ENCODE results near the gene TMEM125. TPM values are rescaled to one million over a fixed set of nuclear protein-coding genes. Genes with fewer than 3 reads are reported as not detected.

Gene TMEM125
- total RNA-seq, 1 donor from 2014 or later, result 0.64 TPM

- Histone ChIP-seq H3K4me1 (ENCODE audit: insufficient read depth, low read length) (peaks cover 7% of the 10 kb centered on the region), H3K27ac (ENCODE audit: low read depth, low read length) (no peak overlapping the region), H3K4me3 (ENCODE audit: insufficient read depth, low read depth, low read length) (no peak overlapping the region), H3K4me2 (ENCODE audit: low read length) (no peak overlapping the region), H3K36me3 (ENCODE audit: insufficient read depth, low read length) (no peaks in the 10 kb centered on the region), H4K20me1 (ENCODE audit: insufficient read depth, low read length) (no peaks in the 10 kb centered on the region), H3K9me3 (ENCODE audit: insufficient read depth, low read depth, low read length) (no peaks in the 10 kb centered on the region), H2AFZ (ENCODE audit: low read depth, low read length) (no peak overlapping the region), H3K79me2 (ENCODE audit: insufficient read depth, low read length) (no peaks in the 10 kb centered on the region), H3K9ac (ENCODE audit: low read length) (no peak overlapping the region), H3K27me3 (ENCODE audit: insufficient read depth, low read length) (peaks cover 5% of the 10 kb centered on the region)
- TF ChIP-seq CTCF (IDR thresholded peaks at IDR 0.05; ENCODE audit: insufficient read depth, low read depth, low read length) (no peak), EZH2 (IDR thresholded peaks at IDR 0.05; ENCODE audit: insufficient read depth, low read length) (no peak)
- no peak overlapping the region for H3K4me3 Mint-ChIP-seq (ENCODE audit: unreplicated experiment)
- peaks cover 13% of the 10 kb centered on the region for H3K27me3 Mint-ChIP-seq (ENCODE audit: low read depth, unreplicated experiment)
- peaks cover 5% of the 10 kb centered on the region for H3K9me3 Mint-ChIP-seq (ENCODE audit: unreplicated experiment)
- no peak for FAIRE-seq
- no peak for DNase-seq (ENCODE audit: low read depth)
- peaks cover 4% of the 10 kb centered on the region for H3K4me1 Mint-ChIP-seq (ENCODE audit: low read depth, unreplicated experiment)
- H3K27ac Mint-ChIP-seq (ENCODE audit: unreplicated experiment), result no peak overlapping the region
- H3K36me3 Mint-ChIP-seq (ENCODE audit: low read depth, unreplicated experiment), result no peaks in the 10 kb centered on the region
Measured at GRCh38 chr1:43272161-43272560, 2.4 kb downstream of the TMEM125 start.

DNA sequence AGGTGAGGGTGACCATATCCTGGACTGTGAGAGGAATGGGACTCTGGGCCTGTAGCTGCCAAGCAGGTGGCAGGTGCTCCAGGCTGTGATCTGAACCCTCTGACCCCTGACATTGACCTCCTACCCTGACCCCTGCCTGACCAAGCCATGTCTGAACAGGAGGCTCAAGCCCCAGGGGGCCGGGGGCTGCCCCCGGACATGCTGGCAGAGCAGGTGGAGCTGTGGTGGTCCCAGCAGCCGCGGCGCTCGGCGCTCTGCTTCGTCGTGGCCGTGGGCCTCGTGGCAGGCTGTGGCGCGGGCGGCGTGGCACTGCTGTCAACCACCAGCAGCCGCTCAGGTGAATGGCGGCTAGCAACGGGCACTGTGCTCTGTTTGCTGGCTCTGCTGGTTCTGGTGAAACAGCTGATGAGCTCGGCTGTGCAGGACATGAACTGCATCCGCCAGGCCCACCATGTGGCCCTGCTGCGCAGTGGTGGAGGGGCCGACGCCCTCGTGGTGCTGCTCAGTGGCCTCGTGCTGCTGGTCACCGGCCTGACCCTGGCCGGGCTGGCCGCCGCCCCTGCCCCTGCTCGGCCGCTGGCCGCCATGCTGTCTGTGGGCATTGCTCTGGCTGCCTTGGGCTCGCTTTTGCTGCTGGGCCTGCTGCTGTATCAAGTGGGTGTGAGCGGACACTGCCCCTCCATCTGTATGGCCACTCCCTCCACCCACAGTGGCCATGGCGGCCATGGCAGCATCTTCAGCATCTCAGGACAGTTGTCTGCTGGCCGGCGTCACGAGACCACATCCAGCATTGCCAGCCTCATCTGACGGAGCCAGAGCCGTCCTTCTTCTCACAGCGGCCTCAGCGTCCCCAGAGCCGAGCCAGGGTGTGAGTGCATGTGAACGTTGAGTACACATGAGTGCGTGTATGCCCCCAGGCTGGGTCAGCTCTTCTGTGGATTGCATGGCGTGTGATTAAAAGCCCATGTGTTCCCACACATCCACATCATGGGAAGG lies 3.1 kb downstream of the TMEM125 start:
- FAIRE-seq, result no peak
- H3K27ac Mint-ChIP-seq (ENCODE audit: unreplicated experiment), result no peak overlapping the region
- no peak overlapping the region for H3K9ac ChIP-seq (ENCODE audit: low read length)

More for the DNA sequence above, 3.1 kb downstream of the TMEM125 start:
- no peaks in the 10 kb centered on the region for H3K36me3 ChIP-seq (ENCODE audit: insufficient read depth, low read length)
- Mint-ChIP-seq H3K36me3 (ENCODE audit: low read depth, unreplicated experiment) (no peaks in the 10 kb centered on the region), H3K9me3 (ENCODE audit: unreplicated experiment) (peaks cover 6% of the 10 kb centered on the region), H3K27me3 (ENCODE audit: low read depth, unreplicated experiment) (peaks cover 15% of the 10 kb centered on the region), H3K4me3 (ENCODE audit: unreplicated experiment) (no peak overlapping the region), H3K4me1 (ENCODE audit: low read depth, unreplicated experiment) (peaks cover 4% of the 10 kb centered on the region)
- no peak overlapping the region for H3K27ac ChIP-seq (ENCODE audit: low read depth, low read length)
- no peak overlapping the region for H3K4me2 ChIP-seq (ENCODE audit: low read length)
- no peaks in the 10 kb centered on the region for H3K79me2 ChIP-seq (ENCODE audit: insufficient read depth, low read length)
- H3K9me3 ChIP-seq (ENCODE audit: insufficient read depth, low read depth, low read length), result no peaks in the 10 kb centered on the region
- H3K4me3 ChIP-seq (ENCODE audit: insufficient read depth, low read depth, low read length), result no peak overlapping the region
- TF ChIP-seq CTCF (IDR thresholded peaks at IDR 0.05; ENCODE audit: insufficient read depth, low read depth, low read length) (no peak), EZH2 (IDR thresholded peaks at IDR 0.05; ENCODE audit: insufficient read depth, low read length) (no peak)
- no peak for DNase-seq (ENCODE audit: low read depth)
- H3K27me3 ChIP-seq (ENCODE audit: insufficient read depth, low read length), result peaks cover 5% of the 10 kb centered on the region
- H3K4me1 ChIP-seq (ENCODE audit: insufficient read depth, low read length), result peaks cover 7% of the 10 kb centered on the region
- no peaks in the 10 kb centered on the region for H4K20me1 ChIP-seq (ENCODE audit: insufficient read depth, low read length)
- H2AFZ ChIP-seq (ENCODE audit: low read depth, low read length), result no peak overlapping the region
